SJSA1 (cell line): ENCODE results near the gene LPCAT1. TPM values are rescaled to one million over a fixed set of nuclear protein-coding genes. Genes with fewer than 3 reads are reported as not detected.
"Not testable (repeated sequence)": the region's sequence is repeated elsewhere in the genome, so short reads cannot be mapped to it uniquely, and the experiment has no call there.

Experiments used
- DNase-seq, 2 experiments: peaks; one replicate each; pipeline ENCODE4 v3.0.0-alpha.2; 2015 to 2020; ENCODE audit warnings: low spot score in 2 of 2, low read depth in 1 of 2
- H3K27ac ChIP-seq: fragments of 250-450 bp; sonication (Bioruptor Pico); 2 replicates; pipeline ENCODE4 v1.5.1; 2020; ENCODE audit warnings: mild to moderate bottlenecking, moderate library complexity
- H3K27me3 ChIP-seq: fragments of 250-450 bp; sonication (Bioruptor Pico); replicated peaks from 2 replicates; pipeline ENCODE4 v1.5.1; 2020; ENCODE audit warnings: mild to moderate bottlenecking, moderate library complexity
- H3K36me3 ChIP-seq: fragments of 250-450 bp; sonication (Bioruptor Pico); 2 replicates; pipeline ENCODE4 v1.5.1; 2020; ENCODE audit warnings: mild to moderate bottlenecking
- H3K4me1 ChIP-seq: fragments of 250-450 bp; sonication (Bioruptor Pico); replicated peaks from 2 replicates; pipeline ENCODE4 v1.6.1; 2021; ENCODE audit warnings: mild to moderate bottlenecking
- H3K4me3 ChIP-seq: fragments of 250-450 bp; sonication (Bioruptor Pico); 2 replicates; pipeline ENCODE4 v1.5.1; 2020; ENCODE audit warnings: mild to moderate bottlenecking
- H3K9me3 ChIP-seq: fragments of 250-450 bp; sonication (Bioruptor Pico); replicated peaks from 2 replicates; pipeline ENCODE4 v1.5.1; 2020; ENCODE audit warnings: mild to moderate bottlenecking
- total RNA-seq: library from RNA; depleted of rRNA; stranded (reverse); fragments of >200 nt; shearing (Covaris generic); gene quantifications from 2 replicates; pipeline ENCODE4 v1.2.3, GENCODE V29; 2014

The LPCAT1 gene
- total RNA-seq, 1 experiment from 2014 or later, result 28.2 TPM

DNA sequence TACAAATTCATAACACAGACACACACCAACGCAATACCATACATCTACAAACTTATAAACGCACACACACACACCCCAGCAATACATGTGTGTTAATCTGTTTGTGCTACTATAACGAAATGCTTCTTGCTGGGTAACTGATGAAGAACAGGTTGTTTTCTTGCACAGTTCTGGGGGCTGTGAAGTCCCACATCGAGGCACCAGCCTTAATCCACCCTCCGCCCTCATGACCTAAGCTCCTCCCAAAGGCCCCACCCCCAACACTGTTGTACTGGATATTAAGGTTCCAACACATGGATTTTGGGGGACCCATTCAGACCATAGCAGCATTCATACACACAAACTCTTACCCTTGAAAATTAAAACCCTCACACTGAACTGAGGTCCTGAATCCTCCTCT lies 38.8 kb upstream of the LPCAT1 start:
- Histone ChIP-seq H3K36me3 (no peaks in the 10 kb centered on the region), H3K4me1 (peaks cover 10% of the 10 kb centered on the region; the same call in 1 of the 2 replicates)
- DNase-seq, result no peak

DNA sequence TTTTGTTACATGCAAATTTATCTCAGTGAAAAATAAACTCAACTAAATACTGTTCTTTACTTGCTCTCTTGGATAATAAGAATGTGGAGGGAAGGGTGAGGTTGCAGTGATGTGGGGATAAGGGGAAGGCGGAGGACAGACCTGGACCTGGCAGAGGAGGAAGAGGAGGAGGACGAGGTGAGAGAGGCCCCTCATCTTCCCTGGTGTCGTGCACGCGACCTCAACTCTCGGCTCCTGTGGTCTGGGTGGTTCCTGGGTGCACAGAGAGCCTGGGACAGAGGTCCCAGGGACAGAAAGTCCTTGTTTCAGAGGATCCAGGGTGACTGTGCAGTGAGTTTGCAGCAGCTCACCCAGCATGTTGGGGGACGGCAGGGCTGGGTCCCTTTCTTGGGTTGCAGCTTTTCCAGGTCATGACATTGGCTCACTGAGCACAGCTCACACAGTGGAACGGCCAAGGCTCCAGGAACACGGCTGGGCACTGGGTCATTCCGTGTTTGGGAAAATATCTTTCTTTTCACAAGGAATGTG lies 37.7 kb upstream of the LPCAT1 start:
- peaks cover 10% of the 10 kb centered on the region; the same call in 1 of the 2 replicates for H3K4me1 ChIP-seq
- no peaks in the 10 kb centered on the region for H3K36me3 ChIP-seq
- H3K27ac ChIP-seq, result no peak overlapping the region
- no peak overlapping the region for H3K4me3 ChIP-seq
- peaks cover 10% of the 10 kb centered on the region; the same call in 1 of the 2 replicates for H3K27me3 ChIP-seq
- no peaks in the 10 kb centered on the region for H3K9me3 ChIP-seq
- DNase-seq, result no peak

More for the DNA sequence above, 38.8 kb upstream of the LPCAT1 start:
- Histone ChIP-seq H3K27me3 (peaks cover 10% of the 10 kb centered on the region; the same call in 1 of the 2 replicates), H3K4me3 (no peak overlapping the region), H3K9me3 (no peaks in the 10 kb centered on the region), H3K27ac (no peak overlapping the region)

DNA sequence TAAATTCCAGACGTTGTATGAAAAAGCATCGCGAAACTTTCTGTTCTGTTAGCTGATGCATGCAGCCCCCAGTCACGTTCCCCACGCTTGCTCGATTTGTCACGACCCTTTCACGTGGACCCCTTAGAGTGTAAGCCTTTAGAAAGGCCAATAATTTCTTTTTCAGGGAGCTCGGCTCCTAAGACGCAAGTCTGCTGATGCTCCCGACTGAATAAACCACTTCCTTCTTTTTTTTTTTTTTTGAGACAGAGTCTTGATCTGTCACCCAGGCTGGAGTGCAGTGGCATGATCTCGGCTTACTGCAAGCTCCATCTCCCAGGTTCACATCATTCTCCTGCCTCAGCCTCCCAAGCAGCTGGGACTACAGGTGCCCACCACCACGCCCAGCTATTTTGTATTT lies 36.7 kb upstream of the LPCAT1 start:
- not testable (repeated sequence) for H3K36me3 ChIP-seq

DNA sequence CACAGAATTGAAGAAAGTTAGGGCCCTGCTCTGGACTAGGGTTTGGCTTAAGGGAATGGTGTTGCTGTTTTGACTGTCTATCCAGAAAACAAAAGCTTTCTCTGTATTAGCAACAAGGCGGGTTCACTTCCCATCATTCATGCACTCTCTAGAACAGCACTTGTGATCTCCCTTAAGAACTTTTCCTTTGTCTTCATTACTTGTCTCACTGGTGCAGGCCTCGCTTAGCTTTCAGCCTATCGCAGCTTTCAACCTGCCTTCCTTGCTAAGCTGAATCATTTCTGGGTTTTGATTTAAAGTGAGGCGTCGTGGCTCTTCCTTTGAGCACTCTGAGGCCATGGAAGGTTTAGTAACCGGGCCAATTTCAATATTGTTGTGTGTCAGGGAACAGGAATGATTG lies 35.2 kb upstream of the LPCAT1 start:
- DNase-seq, result no peak
- no peak overlapping the region for H3K27ac ChIP-seq
- H3K9me3 ChIP-seq, result no peaks in the 10 kb centered on the region
- H3K36me3 ChIP-seq, result no peaks in the 10 kb centered on the region
- H3K27me3 ChIP-seq, result peaks cover 34% of the 10 kb centered on the region
- no peak overlapping the region for H3K4me3 ChIP-seq
- H3K4me1 ChIP-seq, result peaks cover 11% of the 10 kb centered on the region

More for the DNA sequence above, 36.7 kb upstream of the LPCAT1 start:
- H3K27ac ChIP-seq, DNase-seq, H3K9me3 ChIP-seq, H3K4me3 ChIP-seq, H3K4me1 ChIP-seq: not testable (repeated sequence)
- H3K27me3 ChIP-seq, result peaks cover 20% of the 10 kb centered on the region

DNA sequence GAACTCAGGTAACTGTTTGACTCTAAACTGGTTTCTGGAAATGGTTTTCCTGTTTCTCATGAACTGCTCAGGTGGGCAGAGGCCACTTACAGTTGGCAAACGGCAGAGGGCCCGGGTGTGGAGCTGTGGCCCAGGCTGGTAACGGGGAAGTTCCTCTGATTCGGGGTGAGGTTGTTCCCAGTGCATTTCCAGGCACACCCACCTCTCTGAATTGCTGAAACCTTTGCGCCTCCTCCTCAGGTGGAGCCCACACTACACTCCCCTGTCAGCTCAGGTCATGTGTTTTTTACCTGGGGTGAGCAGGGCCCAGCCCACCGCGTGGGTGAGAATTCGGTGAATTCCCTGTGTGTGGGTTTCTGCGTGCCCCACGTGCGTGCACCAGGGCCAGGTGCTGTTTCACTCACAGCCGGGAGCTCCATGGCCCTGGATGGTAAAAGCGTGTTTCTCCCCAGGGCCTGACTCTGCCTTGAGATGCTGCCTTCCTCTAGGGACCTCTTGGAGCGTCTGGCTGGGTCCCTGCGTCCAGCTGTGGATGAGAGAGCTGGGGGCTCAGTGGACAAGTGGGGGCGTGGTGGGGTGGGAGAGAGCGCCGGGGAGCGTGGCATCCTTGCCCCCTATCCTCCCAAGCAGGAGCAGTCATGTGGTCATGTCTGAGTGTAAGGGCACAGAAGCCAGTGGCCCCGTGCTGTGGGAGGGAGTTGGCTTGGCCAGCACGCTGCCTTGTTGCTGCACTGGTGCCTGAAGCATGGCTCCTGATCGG lies 33.5 kb upstream of the LPCAT1 start:
- Histone ChIP-seq H3K4me1 (peaks cover 11% of the 10 kb centered on the region), H3K9me3 (no peaks in the 10 kb centered on the region), H3K4me3 (no peak overlapping the region), H3K27ac (no peak overlapping the region), H3K27me3 (peaks cover 48% of the 10 kb centered on the region), H3K36me3 (no peaks in the 10 kb centered on the region)
- DNase-seq, result peak in 1 of 2 experiments; percentile 40

DNA sequence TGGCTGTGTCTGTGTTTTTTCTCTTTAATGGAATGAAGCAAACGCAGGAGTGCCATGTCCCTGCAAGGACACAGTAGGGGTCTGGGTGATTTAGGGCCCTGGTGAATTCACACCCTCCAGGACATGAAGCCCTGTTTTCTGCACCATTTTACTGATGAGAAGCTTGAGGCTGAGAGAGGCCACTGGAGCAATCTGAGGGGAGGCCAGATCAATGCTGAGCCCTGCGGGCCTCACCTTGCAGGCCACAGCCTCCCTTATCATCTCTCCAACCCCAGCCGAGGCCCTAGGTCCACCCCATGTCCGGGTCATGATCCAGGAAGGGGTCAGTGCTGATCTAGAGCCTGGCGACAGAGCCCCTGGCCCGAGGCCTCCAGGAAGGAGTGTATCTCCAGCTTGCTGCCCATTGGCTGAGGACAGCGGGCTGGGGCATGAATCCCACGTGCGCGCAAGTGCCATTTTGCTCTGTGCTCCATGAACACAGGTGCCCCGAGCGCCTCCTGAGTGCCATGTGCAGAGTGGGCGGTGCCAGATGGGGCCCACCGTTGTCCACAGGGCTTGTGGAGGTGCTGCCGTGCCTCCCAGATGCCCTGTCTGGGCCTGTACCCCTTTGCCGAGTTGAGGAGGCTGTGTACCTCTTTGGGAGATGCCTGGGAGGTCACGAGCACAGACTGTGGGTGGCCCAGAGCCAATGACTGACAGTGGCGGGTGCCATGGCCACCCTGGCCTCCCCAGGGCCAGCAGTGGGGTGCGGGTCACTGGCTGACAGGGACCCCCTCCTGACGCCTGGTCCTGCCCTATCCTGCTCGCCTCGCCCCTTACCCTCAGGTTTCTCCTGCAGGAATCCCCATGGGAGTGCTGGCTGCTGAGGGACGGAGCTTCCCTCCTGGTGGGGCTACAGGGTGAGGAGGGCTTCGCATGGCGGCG lies 32.3 kb upstream of the LPCAT1 start:
- Histone ChIP-seq H3K27me3 (peaks cover 58% of the 10 kb centered on the region), H3K4me1 (peaks cover 11% of the 10 kb centered on the region), H3K27ac (no peak overlapping the region), H3K4me3 (no peak overlapping the region), H3K9me3 (no peaks in the 10 kb centered on the region), H3K36me3 (no peaks in the 10 kb centered on the region)
- DNase-seq, result peak in 1 of 2 experiments; percentile 43

DNA sequence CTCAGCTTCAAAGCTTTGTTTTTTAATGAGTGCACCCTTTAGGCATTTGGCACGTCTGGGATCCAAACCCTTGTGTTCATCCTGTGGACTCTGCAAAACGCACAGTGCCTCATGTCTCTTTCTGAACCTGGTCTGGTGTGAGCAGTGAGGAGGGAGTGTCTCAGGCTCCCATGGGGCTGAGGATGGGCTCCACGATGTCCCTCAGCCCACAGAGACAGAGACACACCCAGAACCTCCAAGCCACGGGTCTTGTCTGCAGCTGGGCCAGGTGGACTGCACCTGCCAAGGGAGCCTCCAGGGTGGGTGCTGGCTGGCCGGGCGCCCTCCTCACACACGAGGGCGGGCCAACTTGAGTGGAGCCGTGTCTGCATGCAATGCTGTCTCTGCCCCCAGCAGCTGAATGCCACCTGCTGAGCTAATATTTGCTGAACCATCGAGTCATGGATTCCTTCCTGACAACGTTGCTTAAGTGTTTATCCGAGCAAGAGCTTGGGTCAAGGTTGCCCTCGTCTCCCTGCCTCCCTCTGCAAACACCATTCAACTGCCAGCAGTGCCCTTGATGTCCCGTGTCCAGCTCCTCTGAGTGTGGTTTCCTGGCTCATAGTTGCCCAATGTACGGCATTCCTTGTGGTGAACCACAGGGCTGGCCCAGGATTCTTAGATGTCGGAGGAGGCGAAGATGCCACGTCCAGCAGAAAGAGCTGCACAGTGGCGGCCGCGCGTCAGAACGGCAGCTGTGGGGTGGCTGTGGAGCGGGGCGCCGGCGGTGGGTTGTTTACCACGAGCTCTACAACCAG lies 31.4 kb upstream of the LPCAT1 start:
- no peak overlapping the region for H3K27ac ChIP-seq
- H3K4me1 ChIP-seq, result peaks cover 11% of the 10 kb centered on the region
- peaks cover 61% of the 10 kb centered on the region for H3K27me3 ChIP-seq
- H3K36me3 ChIP-seq, result no peaks in the 10 kb centered on the region
- no peak overlapping the region for H3K4me3 ChIP-seq
- peak; percentile 55 to 72 for DNase-seq
- H3K9me3 ChIP-seq, result no peaks in the 10 kb centered on the region

DNA sequence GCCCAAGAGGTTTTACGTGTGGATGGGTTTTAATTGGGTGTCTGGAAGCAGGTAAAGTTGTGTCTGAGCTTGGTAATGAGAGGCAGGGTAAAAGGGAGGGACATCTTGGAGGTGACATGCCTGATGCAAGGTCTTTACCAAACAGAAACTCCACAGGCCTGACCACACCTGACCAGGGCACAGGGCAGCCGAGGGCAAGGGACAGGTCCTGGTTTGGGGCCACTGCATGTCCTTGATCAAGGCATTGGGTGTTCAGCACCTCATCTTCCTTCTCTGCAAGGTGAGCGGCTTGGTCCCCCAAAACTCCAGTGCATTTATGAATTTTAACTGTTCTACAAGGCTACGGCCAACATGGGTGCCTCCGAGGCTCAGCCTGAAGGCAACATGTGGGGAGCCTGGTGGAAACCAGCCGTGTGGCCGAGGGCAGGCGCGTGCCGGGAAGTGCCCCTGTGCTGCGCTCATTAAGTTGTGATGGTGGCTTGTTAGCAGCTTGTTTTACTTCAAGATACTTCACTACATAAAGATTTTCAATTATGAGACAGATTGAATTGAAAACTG lies 30.7 kb upstream of the LPCAT1 start:
- no peaks in the 10 kb centered on the region for H3K9me3 ChIP-seq
- H3K27me3 ChIP-seq, result peaks cover 63% of the 10 kb centered on the region
- no peak overlapping the region for H3K27ac ChIP-seq
- no peak overlapping the region for H3K4me3 ChIP-seq
- H3K4me1 ChIP-seq, result peaks cover 11% of the 10 kb centered on the region
- no peaks in the 10 kb centered on the region for H3K36me3 ChIP-seq
- DNase-seq, result no peak

DNA sequence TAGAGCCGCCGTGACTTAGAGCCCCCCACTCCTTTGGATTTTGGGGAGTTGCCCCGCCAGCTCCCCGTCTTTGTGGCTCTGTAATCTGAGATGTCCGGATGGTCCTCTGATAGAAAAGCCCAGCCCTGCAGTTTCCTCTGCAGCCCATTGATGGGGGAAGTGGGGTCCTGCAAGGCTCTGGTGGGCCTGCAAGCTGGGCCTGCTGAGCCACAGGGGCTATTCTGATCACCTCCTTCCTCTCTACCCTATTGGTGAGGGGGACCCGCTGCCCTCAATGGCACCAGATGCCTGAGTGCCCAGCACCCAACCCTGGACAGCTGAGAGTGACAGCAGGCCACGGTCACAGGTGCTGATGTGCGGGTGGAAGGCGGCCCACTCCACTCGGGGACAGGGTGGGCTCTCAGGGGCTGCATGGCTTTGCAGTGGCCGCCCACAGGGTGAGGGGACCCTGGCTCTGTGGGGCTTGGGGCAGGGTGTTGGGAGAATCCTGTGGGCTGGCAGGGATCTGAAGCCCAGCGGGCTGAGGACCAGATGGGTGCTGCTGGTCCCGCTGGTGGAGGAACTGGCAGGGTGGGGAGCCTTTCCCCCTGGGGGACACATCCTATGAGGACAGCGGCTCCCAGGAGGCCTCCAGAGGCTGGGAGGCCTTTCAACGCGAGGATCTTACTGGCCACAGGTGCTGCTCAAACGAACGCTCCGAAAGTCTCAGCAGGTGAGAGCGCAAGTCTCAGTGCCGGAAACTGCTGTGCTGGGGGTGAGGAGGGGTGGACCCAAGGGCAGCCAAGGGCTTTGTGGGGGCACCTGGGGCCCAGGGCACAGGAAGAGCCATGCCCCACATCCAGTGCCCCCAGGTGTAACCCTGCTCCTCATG lies 30.0 kb upstream of the LPCAT1 start:
- Histone ChIP-seq H3K36me3 (no peaks in the 10 kb centered on the region), H3K27ac (no peak overlapping the region), H3K4me1 (peaks cover 11% of the 10 kb centered on the region), H3K9me3 (no peaks in the 10 kb centered on the region), H3K4me3 (no peak overlapping the region), H3K27me3 (peaks cover 70% of the 10 kb centered on the region)
- DNase-seq, result peak in 1 of 2 experiments; percentile 40

DNA sequence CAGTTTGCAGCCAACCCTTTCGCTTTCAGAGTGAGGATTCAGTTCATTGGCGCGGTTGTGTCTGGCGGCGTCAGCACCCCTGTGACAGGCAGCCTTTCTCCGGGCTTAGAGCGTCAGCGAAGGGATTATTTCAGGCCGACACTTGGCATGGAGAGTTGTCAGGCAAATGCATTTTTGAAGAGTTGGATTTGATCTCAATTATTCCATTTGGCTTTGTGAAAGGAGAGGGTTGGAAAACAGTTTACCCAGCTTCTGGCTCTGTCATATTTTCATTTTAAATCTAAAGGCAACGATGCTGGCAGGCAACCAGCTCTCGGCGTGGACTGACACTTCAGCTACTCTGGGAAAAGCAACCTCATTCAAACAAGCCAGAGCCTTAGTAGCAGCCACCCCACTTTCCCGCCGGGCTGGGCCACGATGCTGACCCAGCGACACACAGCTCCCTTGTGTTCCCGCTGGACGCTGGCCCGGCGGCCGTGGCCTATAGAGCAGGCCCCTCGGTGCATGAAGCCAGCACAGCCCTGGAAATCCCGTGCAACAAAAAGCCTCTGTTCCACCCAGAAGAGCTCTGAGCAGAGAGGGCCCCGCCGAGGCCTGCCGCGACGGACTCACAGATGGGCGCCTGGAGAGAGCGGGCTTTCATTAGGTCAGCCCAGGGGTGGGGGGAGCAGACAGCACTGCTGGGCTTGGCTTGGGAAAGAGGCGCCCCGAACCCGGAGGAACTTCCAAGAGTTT lies 28.9 kb upstream of the LPCAT1 start:
- Histone ChIP-seq H3K27ac (no peak overlapping the region), H3K36me3 (no peaks in the 10 kb centered on the region), H3K4me3 (no peak overlapping the region), H3K27me3 (peaks cover 73% of the 10 kb centered on the region), H3K9me3 (no peaks in the 10 kb centered on the region), H3K4me1 (peaks cover 11% of the 10 kb centered on the region)
- DNase-seq, result peak in 1 of 2 experiments; percentile 42

DNA sequence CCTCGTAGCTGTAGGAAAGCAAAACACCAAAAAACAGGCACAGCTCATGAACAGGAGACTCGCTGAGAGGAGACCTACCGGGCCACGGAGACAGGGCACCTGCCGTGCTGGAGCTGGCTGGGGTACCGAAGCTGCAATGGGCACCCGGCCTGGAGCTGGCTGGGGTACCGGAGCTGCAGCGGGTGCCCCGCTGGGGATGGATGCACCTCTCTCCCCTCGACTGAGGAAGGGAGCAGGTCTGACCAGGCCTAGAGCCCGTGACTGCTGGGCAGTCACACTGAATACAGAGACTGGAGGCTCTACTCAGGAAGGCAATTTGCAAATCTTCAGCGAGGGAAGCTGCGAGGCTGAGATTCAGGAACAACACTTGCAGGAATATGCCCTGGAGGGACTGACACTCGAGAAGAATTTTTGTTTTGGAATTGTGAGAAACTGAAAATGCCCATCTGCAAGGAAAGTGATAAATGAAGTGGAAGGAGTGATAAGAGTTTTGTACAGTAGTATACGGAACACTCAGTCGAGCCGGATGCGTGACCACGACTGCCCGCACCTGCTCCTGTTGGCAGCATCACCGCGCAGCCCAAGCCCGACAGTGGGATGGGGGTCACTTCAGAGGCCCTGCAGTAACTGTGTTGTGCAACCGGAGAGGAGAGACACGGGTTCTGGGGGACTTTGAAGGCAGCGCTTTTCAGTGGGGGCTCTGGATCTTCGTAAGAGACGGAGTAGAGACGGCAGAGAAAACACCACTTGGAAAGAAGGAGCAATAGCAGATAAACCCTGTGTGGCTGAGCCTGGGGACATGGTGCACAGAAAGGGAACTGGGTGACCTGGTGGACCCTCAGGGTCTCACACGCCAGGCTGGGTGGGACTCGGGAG lies 27.9 kb upstream of the LPCAT1 start:
- no peak overlapping the region for H3K27ac ChIP-seq
- H3K9me3 ChIP-seq, result no peaks in the 10 kb centered on the region
- H3K4me1 ChIP-seq, result peaks cover 11% of the 10 kb centered on the region
- H3K36me3 ChIP-seq, result no peaks in the 10 kb centered on the region
- peak in 1 of 2 experiments; percentile 47 for DNase-seq
- peaks cover 73% of the 10 kb centered on the region for H3K27me3 ChIP-seq
- H3K4me3 ChIP-seq, result no peak overlapping the region
